LNCaP clone FGC (cell line): Measurements from ENCODE around the gene CMKLR1.
A peak's percentile ranks its signal among the peaks of the same experiment; 100 is the strongest.

Experiments used
- DNase-seq: peaks from one replicate; pipeline ENCODE4 v3.0.0-alpha.2; 2011; ENCODE audit warnings: low read depth
- H3K4me3 ChIP-seq: 2 replicates; pipeline ENCODE4 v1.5.1; 2011; ENCODE audit warnings: mild to moderate bottlenecking, low read depth, low read length, control low read depth
- CTCF ChIP-seq: IDR thresholded peaks from 2 replicates; pipeline ENCODE4 v1.5.1; 2012; ENCODE audit warnings: mild to moderate bottlenecking; ENCODE audit not compliant: control insufficient read depth, insufficient read depth; ENCODE audit errors: extremely low read depth

Gene CMKLR1

GRCh38 chr12:108371801-108372344 lies 32.8 kb upstream of the CMKLR1 start:
- DNase-seq: peak; percentile 11
- no peak overlapping the region for H3K4me3 ChIP-seq
- TF ChIP-seq CTCF: no peak

GRCh38 chr12:108370415-108370814 lies 31.3 kb upstream of the CMKLR1 start:
- no peak for DNase-seq
- H3K4me3 ChIP-seq: no peak overlapping the region
- TF ChIP-seq CTCF: no peak

GRCh38 chr12:108369736-108370396 lies 30.8 kb upstream of the CMKLR1 start:
- DNase-seq: no peak
- H3K4me3 ChIP-seq: no peak overlapping the region
- no peak for TF ChIP-seq CTCF

DNA sequence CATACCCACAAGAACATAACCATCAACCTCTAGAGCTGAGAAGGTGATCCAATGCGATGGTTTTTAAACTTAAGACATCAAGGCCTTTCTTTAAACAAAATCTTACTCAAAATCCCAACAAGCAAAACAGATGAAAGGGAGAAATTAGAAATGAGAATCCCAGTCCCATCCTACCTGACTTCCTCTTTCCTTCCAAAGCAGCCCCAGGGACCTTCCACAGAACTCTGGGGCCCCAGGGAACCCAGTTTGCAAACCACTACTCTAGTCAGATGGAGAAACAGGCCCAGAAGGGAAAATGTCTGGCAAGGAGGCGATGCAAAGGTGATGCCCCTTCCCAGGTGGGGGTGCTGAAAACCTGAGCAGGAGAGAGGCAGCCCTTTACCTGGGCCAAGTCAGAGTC lies 29.0 kb upstream of the CMKLR1 start:
- no peak for TF ChIP-seq CTCF
- no peak overlapping the region for H3K4me3 ChIP-seq
- no peak for DNase-seq

- H3K4me3 ChIP-seq: no peak overlapping the region
- DNase-seq: no peak
- TF ChIP-seq CTCF: no peak
These were observed 28.3 kb upstream of the CMKLR1 start for GRCh38 chr12:108367436-108367835.

DNA sequence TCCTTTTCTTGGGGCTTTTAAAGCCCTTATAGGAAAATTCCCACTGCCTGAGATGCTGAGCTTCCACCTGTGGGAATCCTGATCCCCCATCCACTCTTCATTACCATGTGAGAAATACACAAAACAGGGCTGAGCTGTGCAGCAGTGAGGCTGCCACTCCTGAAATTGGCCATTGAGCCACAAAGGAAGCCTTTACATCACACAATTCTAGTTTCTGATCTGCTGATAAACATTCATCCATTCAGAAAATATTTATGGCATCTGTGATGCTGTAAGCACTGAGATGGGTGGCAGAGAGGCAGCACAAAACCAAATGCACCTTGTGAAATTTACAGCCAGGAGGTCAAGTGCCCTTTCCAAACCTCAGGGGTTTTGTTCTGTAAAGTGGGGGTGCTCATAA lies 26.2 kb upstream of the CMKLR1 start:
- no peak overlapping the region for H3K4me3 ChIP-seq
- no peak for DNase-seq
- no peak for TF ChIP-seq CTCF

GRCh38 chr12:108364879-108365278 lies 25.8 kb upstream of the CMKLR1 start:
- no peak for DNase-seq
- H3K4me3 ChIP-seq: no peak overlapping the region
- TF ChIP-seq CTCF: no peak
